ENCODE data around the gene BCHE.

The BCHE gene

GRCh38 chr3:165835431-165835830, 1.8 kb downstream of the BCHE start:
- Histone ChIP-seq H4K20me1 (ENCODE audit: insufficient read depth, low read length) (no peaks in the 10 kb centered on the region; the same call in 1 of the 2 replicates), H3K9ac (ENCODE audit: low read length) (no peak overlapping the region), H3K9me3 (ENCODE audit: insufficient read depth, low read length) (no peaks in the 10 kb centered on the region), H3K4me3 (ENCODE audit: low read length) (no peak overlapping the region), H3K27ac (ENCODE audit: low read length) (no peak overlapping the region), H3K4me2 (ENCODE audit: low read length) (no peak overlapping the region), H3K4me1 (ENCODE audit: low read length) (peaks cover 8% of the 10 kb centered on the region; the same call in 1 of the 2 replicates), H2AFZ (ENCODE audit: low read depth, low read length) (no peak overlapping the region), H3K27me3 (ENCODE audit: low read depth, low read length) (no peaks in the 10 kb centered on the region), H3K36me3 (replicated peaks; ENCODE audit: low read depth, low read length) (no peaks in the 10 kb centered on the region), H3K79me2 (ENCODE audit: low read length) (no peaks in the 10 kb centered on the region)
- TF ChIP-seq, protein P1, sequence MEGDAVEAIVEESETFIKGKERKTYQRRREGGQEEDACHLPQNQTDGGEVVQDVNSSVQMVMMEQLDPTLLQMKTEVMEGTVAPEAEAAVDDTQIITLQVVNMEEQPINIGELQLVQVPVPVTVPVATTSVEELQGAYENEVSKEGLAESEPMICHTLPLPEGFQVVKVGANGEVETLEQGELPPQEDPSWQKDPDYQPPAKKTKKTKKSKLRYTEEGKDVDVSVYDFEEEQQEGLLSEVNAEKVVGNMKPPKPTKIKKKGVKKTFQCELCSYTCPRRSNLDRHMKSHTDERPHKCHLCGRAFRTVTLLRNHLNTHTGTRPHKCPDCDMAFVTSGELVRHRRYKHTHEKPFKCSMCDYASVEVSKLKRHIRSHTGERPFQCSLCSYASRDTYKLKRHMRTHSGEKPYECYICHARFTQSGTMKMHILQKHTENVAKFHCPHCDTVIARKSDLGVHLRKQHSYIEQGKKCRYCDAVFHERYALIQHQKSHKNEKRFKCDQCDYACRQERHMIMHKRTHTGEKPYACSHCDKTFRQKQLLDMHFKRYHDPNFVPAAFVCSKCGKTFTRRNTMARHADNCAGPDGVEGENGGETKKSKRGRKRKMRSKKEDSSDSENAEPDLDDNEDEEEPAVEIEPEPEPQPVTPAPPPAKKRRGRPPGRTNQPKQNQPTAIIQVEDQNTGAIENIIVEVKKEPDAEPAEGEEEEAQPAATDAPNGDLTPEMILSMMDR (IDR thresholded peaks at IDR 0.05; ENCODE audit: low read depth, low read length) = no peak
- TF ChIP-seq EZH2phosphoT487 (IDR thresholded peaks at IDR 0.05; ENCODE audit: low read depth) = no peak

DNA sequence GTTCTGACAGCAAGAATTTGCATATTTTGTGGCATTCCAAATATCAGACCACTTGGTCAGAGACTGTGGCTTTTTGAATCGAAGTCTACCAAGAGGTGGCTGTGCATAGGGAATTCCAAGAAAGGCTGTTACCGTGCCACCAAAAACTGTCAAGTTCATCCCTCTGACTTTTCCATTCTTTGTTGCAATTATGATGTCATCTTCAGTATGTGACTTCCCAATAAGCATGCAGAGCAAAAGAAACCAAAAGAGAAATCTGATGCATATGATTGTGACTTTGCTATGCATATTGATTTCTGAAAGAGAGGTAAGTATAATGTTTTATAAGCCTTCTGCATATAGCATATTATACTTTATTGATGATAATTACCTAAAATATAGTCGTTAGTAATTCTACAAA, 6.5 kb downstream of the BCHE start:
- no peaks in the 10 kb centered on the region for H3K9me3 ChIP-seq (ENCODE audit: insufficient read depth, low read length)
- no peaks in the 10 kb centered on the region for H4K20me1 ChIP-seq (ENCODE audit: insufficient read depth, low read length)
- H3K79me2 ChIP-seq (ENCODE audit: low read length) = no peaks in the 10 kb centered on the region
- no peak for TF ChIP-seq EZH2phosphoT487 (IDR thresholded peaks at IDR 0.05; ENCODE audit: low read depth)
- TF ChIP-seq, protein P1 (IDR thresholded peaks at IDR 0.05; ENCODE audit: low read depth, low read length) = no peak
- no peaks in the 10 kb centered on the region for H3K27me3 ChIP-seq (ENCODE audit: low read depth, low read length)
- peaks cover 16% of the 10 kb centered on the region for H3K4me1 ChIP-seq (ENCODE audit: low read length)
- no peak overlapping the region for H3K4me3 ChIP-seq (ENCODE audit: low read length)
- H3K4me2 ChIP-seq (ENCODE audit: low read length) = no peak overlapping the region
- no peak overlapping the region for H3K27ac ChIP-seq (ENCODE audit: low read length)
- no peaks in the 10 kb centered on the region for H3K36me3 ChIP-seq (replicated peaks; ENCODE audit: low read depth, low read length)
- H3K9ac ChIP-seq (ENCODE audit: low read length) = no peak overlapping the region
- no peak overlapping the region for H2AFZ ChIP-seq (ENCODE audit: low read depth, low read length)

GRCh38 chr3:165827883-165828282, 9.3 kb downstream of the BCHE start:
- Histone ChIP-seq H3K36me3 (replicated peaks; ENCODE audit: low read depth, low read length) (no peaks in the 10 kb centered on the region), H3K9me3 (ENCODE audit: insufficient read depth, low read length) (no peaks in the 10 kb centered on the region), H2AFZ (ENCODE audit: low read depth, low read length) (peak overlapping the region; percentile 22; the same call in 1 of the 2 replicates), H3K27me3 (ENCODE audit: low read depth, low read length) (no peaks in the 10 kb centered on the region), H3K4me3 (ENCODE audit: low read length) (no peak overlapping the region), H4K20me1 (ENCODE audit: insufficient read depth, low read length) (no peaks in the 10 kb centered on the region), H3K4me2 (ENCODE audit: low read length) (peak overlapping the region; percentile 15), H3K79me2 (ENCODE audit: low read length) (no peaks in the 10 kb centered on the region), H3K27ac (ENCODE audit: low read length) (peak overlapping the region; percentile 46), H3K4me1 (ENCODE audit: low read length) (peaks cover 16% of the 10 kb centered on the region), H3K9ac (ENCODE audit: low read length) (no peak overlapping the region)
- no peak for TF ChIP-seq EZH2phosphoT487 (IDR thresholded peaks at IDR 0.05; ENCODE audit: low read depth)
- TF ChIP-seq, protein P1 (IDR thresholded peaks at IDR 0.05; ENCODE audit: low read depth, low read length) = no peak

GRCh38 chr3:165827233-165827632, 10.0 kb downstream of the BCHE start:
- Histone ChIP-seq H3K4me1 (ENCODE audit: low read length) (peaks cover 16% of the 10 kb centered on the region), H3K4me2 (ENCODE audit: low read length) (peak overlapping the region; percentile 15), H3K79me2 (ENCODE audit: low read length) (no peaks in the 10 kb centered on the region), H3K27me3 (ENCODE audit: low read depth, low read length) (no peaks in the 10 kb centered on the region), H4K20me1 (ENCODE audit: insufficient read depth, low read length) (no peaks in the 10 kb centered on the region), H3K36me3 (replicated peaks; ENCODE audit: low read depth, low read length) (no peaks in the 10 kb centered on the region), H3K9me3 (ENCODE audit: insufficient read depth, low read length) (no peaks in the 10 kb centered on the region), H3K4me3 (ENCODE audit: low read length) (no peak overlapping the region), H3K27ac (ENCODE audit: low read length) (no peak overlapping the region), H3K9ac (ENCODE audit: low read length) (no peak overlapping the region), H2AFZ (ENCODE audit: low read depth, low read length) (no peak overlapping the region)
- no peak for TF ChIP-seq EZH2phosphoT487 (IDR thresholded peaks at IDR 0.05; ENCODE audit: low read depth)
- TF ChIP-seq, protein P1 (IDR thresholded peaks at IDR 0.05; ENCODE audit: low read depth, low read length) = no peak

All from OCI-LY3 (cell line).